Endodermal cell (in vitro differentiated cells): ENCODE data around the gene ROBO1. TPM values are rescaled to one million over a fixed set of nuclear protein-coding genes. Genes with fewer than 3 reads are reported as not detected.

ENCODE experiments used
- DNase-seq: peaks from one replicate; pipeline ENCODE4 v3.0.0-alpha.2; 2017
- H3K27ac ChIP-seq: 2 replicates; pipeline ENCODE4 v1.5.1; 2013; ENCODE audit warnings: mild to moderate bottlenecking, low read depth, low read length, moderate library complexity
- H3K27me3 ChIP-seq: 2 replicates; pipeline ENCODE4 v1.6.1; 2013; ENCODE audit warnings: mild to moderate bottlenecking, low read length, moderate library complexity; ENCODE audit not compliant: insufficient read depth, control insufficient read depth, poor library complexity, severe bottlenecking
- H3K36me3 ChIP-seq: 2 replicates; pipeline ENCODE4 v1.7.0; 2013; ENCODE audit warnings: mild to moderate bottlenecking, low read length, moderate library complexity; ENCODE audit not compliant: control insufficient read depth, insufficient read depth
- H3K4me1 ChIP-seq: one replicate; pipeline ENCODE4 v1.7.0; 2013; ENCODE audit warnings: low read length; ENCODE audit not compliant: control insufficient read depth, insufficient read depth
- H3K4me3 ChIP-seq: 2 replicates; pipeline ENCODE4 v1.5.1; 2013; ENCODE audit warnings: mild to moderate bottlenecking, low read length, moderate library complexity
- H3K9ac ChIP-seq: 2 replicates; pipeline ENCODE4 v1.6.1; 2013; ENCODE audit warnings: mild to moderate bottlenecking, low read length, moderate library complexity; ENCODE audit not compliant: poor library complexity, severe bottlenecking; ENCODE audit errors: extremely low read depth
- H3K9me3 ChIP-seq: 2 replicates; pipeline ENCODE4 v1.6.1; 2013; ENCODE audit warnings: mild to moderate bottlenecking, low read length, moderate library complexity; ENCODE audit not compliant: control insufficient read depth
- H3K27ac Mint-ChIP-seq: 2 replicates; pipeline ENCODE4 v1.8.0; 2020; ENCODE audit warnings: mixed read lengths
- H3K27me3 Mint-ChIP-seq: 2 replicates; pipeline ENCODE4 v1.8.0; 2021; ENCODE audit warnings: mild to moderate bottlenecking, mixed read lengths; ENCODE audit not compliant: insufficient read depth
- H3K36me3 Mint-ChIP-seq: 2 replicates; pipeline ENCODE4 v1.8.0; 2020; ENCODE audit warnings: low read depth, mixed read lengths
- H3K4me1 Mint-ChIP-seq: 2 replicates; pipeline ENCODE4 v1.8.0; 2020; ENCODE audit warnings: mixed read lengths
- H3K4me3 Mint-ChIP-seq: 2 replicates; pipeline ENCODE4 v1.8.0; 2020; ENCODE audit warnings: mild to moderate bottlenecking, moderate library complexity, mixed read lengths
- H3K9me3 Mint-ChIP-seq: 2 replicates; pipeline ENCODE4 v1.8.0; 2020; ENCODE audit warnings: mild to moderate bottlenecking, mixed read lengths
- CTCF ChIP-seq: fragments of 200-600 bp; sonication (generic); conservative IDR thresholded peaks from 2 replicates; pipeline ENCODE4 v1.5.0; 2021; ENCODE audit warnings: antibody characterized with exemption, mild to moderate bottlenecking
- WGBS, 2 experiments: methylation state at CpG; one replicate each; pipeline versions ENCODE4 v1.1.5 to v1.1.7; 2013; ENCODE audit warnings: missing lambda C conversion rate in 2 of 2, mixed read lengths in 1 of 2; ENCODE audit not compliant: insufficient coverage in 1 of 2, insufficient read length in 1 of 2; 5-methylcytosine and 5-hydroxymethylcytosine counted together
- total RNA-seq, 2 donors: library from RNA; stranded (reverse); fragmentation: NEBNext Ultra II Directional in 1 of 2; extraction: Animal tissue kit (Norgen Biotek cat#: 25700) in 1 of 2; gene quantifications; 2 replicates in 1 of 2; 3 replicates in 1 of 2; pipeline ENCODE4 v1.2.1, GENCODE V29; 2021

ROBO1 gene
- total RNA-seq, 2 donors from 2014 or later, result 74.8 to 75.9 TPM

GRCh38 chr3:78889348-78889747, 878.5 kb downstream of the ROBO1 start:
- Mint-ChIP-seq H3K4me1 (peaks cover 17% of the 10 kb centered on the region), H3K27me3 (no peaks in the 10 kb centered on the region), H3K4me3 (no peak overlapping the region), H3K9me3 (no peaks in the 10 kb centered on the region), H3K36me3 (peaks cover 4% of the 10 kb centered on the region), H3K27ac (no peak overlapping the region)
- Histone ChIP-seq H3K9ac (no peak overlapping the region), H3K36me3 (no peaks in the 10 kb centered on the region), H3K4me1 (no peaks in the 10 kb centered on the region), H3K4me3 (no peak overlapping the region), H3K27me3 (no peaks in the 10 kb centered on the region), H3K9me3 (no peaks in the 10 kb centered on the region), H3K27ac (no peak overlapping the region)
- DNase-seq, result no peak
- no peak for TF ChIP-seq CTCF
- 93 to 100% methylated on average over 3 to 4 of the region's 4 CpGs for WGBS, 2 experiments

GRCh38 chr3:78888635-78889034, 879.2 kb downstream of the ROBO1 start:
- no peak for TF ChIP-seq CTCF
- peaks cover 4% of the 10 kb centered on the region for H3K36me3 Mint-ChIP-seq
- H3K27ac Mint-ChIP-seq, result no peak overlapping the region
- no peak for DNase-seq
- H3K4me3 ChIP-seq, result no peak overlapping the region
- H3K27me3 ChIP-seq, result no peaks in the 10 kb centered on the region
- H3K9me3 ChIP-seq, result no peaks in the 10 kb centered on the region
- no peaks in the 10 kb centered on the region for H3K36me3 ChIP-seq
- H3K27ac ChIP-seq, result no peak overlapping the region
- no peak overlapping the region for H3K9ac ChIP-seq
- no peaks in the 10 kb centered on the region for H3K9me3 Mint-ChIP-seq
- no peak overlapping the region for H3K4me3 Mint-ChIP-seq
- no peaks in the 10 kb centered on the region for H3K4me1 ChIP-seq
- H3K4me1 Mint-ChIP-seq, result peaks cover 17% of the 10 kb centered on the region
- no peaks in the 10 kb centered on the region for H3K27me3 Mint-ChIP-seq

GRCh38 chr3:78887547-78888011, 880.2 kb downstream of the ROBO1 start:
- Histone ChIP-seq H3K9me3 (no peaks in the 10 kb centered on the region), H3K36me3 (no peaks in the 10 kb centered on the region), H3K27ac (no peak overlapping the region), H3K27me3 (no peaks in the 10 kb centered on the region), H3K4me3 (no peak overlapping the region), H3K4me1 (no peaks in the 10 kb centered on the region), H3K9ac (no peak overlapping the region)
- TF ChIP-seq CTCF, result no peak
- H3K4me3 Mint-ChIP-seq, result no peak overlapping the region
- H3K27ac Mint-ChIP-seq, result no peak overlapping the region
- H3K36me3 Mint-ChIP-seq, result peaks cover 8% of the 10 kb centered on the region
- H3K9me3 Mint-ChIP-seq, result no peaks in the 10 kb centered on the region
- H3K4me1 Mint-ChIP-seq, result peaks cover 17% of the 10 kb centered on the region
- 94% methylated on average over 1 of the region's 1 CpG; no CpG with 5 or more reads in 1 of the 2 experiments for WGBS, 2 experiments
- DNase-seq, result no peak
- H3K27me3 Mint-ChIP-seq, result no peaks in the 10 kb centered on the region
